ENCODE measurements around the gene ZDHHC13.

Gene ZDHHC13

GRCh38 chr11:19156892-19157291, 39.9 kb downstream of the ZDHHC13 start:
- no peak overlapping the region for H2BK5ac ChIP-seq (ENCODE audit: low read depth, low read length, poor library complexity)
- H3K14ac ChIP-seq (ENCODE audit: low read length) = no peak overlapping the region
- no peak overlapping the region for H3K4me3 ChIP-seq (ENCODE audit: low read depth, low read length)
- no peak for DNase-seq
- peaks cover 0 to 6% of the 10 kb centered on the region in 2 experiments for H3K36me3 ChIP-seq (ENCODE audit: control insufficient read depth in 1 of 2, insufficient read depth in 2 of 2, low read length in 2 of 2)
- no peak overlapping the region for H2AK5ac ChIP-seq (ENCODE audit: low read length)
- H3K79me2 ChIP-seq (ENCODE audit: control insufficient read depth, insufficient read depth, low read length, poor library complexity) = no peaks in the 10 kb centered on the region
- no peak overlapping the region for H2BK120ac ChIP-seq (ENCODE audit: insufficient read depth, low read length, poor library complexity)
- no peak overlapping the region for H4K12ac ChIP-seq (ENCODE audit: low read depth, low read length)
- H3K9me3 ChIP-seq (ENCODE audit: insufficient read depth, low read depth, low read length) = no peaks in the 10 kb centered on the region
- H4K8ac ChIP-seq (ENCODE audit: low read depth, low read length) = no peak overlapping the region
- H3K27me3 ChIP-seq (ENCODE audit: insufficient read depth, low read length) = no peaks in the 10 kb centered on the region
- no peaks in the 10 kb centered on the region for H3K79me1 ChIP-seq (ENCODE audit: low read length)
- no peak overlapping the region for H3K23ac ChIP-seq (ENCODE audit: low read length)
- H4K91ac ChIP-seq (ENCODE audit: low read depth, low read length) = no peak overlapping the region
- H3K4ac ChIP-seq (ENCODE audit: low read depth, low read length) = no peak overlapping the region
- H3K4me1 ChIP-seq (ENCODE audit: control insufficient read depth in 1 of 2, insufficient read depth in 2 of 2, low read length in 2 of 2) = no peaks in the 10 kb centered on the region
- no CpG with 5 or more reads among the region's 3 CpGs for WGBS (ENCODE audit: extremely low coverage, insufficient coverage, insufficient read length)
- no peak overlapping the region for H3K18ac ChIP-seq (ENCODE audit: low read length)
- no peak overlapping the region for H2BK12ac ChIP-seq (ENCODE audit: low read length)
- no peak overlapping the region for H2AFZ ChIP-seq (ENCODE audit: insufficient read depth, low read length, poor library complexity)
- H3K4me2 ChIP-seq (ENCODE audit: low read length) = no peak overlapping the region
- H3K27ac ChIP-seq (ENCODE audit: low read depth, low read length) = no peak overlapping the region
- H3K9ac ChIP-seq (ENCODE audit: low read length) = no peak overlapping the region

GRCh38 chr11:19160847-19161246, 43.9 kb downstream of the ZDHHC13 start:
- no peak overlapping the region for H3K18ac ChIP-seq (ENCODE audit: low read length)
- H3K23ac ChIP-seq (ENCODE audit: low read length) = no peak overlapping the region
- no peaks in the 10 kb centered on the region for H3K79me1 ChIP-seq (ENCODE audit: low read length)
- H3K9ac ChIP-seq (ENCODE audit: low read length) = no peak overlapping the region
- no peak overlapping the region for H2AK5ac ChIP-seq (ENCODE audit: low read length)
- no peak overlapping the region for H3K4ac ChIP-seq (ENCODE audit: low read depth, low read length)
- H2BK120ac ChIP-seq (ENCODE audit: insufficient read depth, low read length, poor library complexity) = no peak overlapping the region
- no peak overlapping the region for H4K12ac ChIP-seq (ENCODE audit: low read depth, low read length)
- no peak overlapping the region for H4K8ac ChIP-seq (ENCODE audit: low read depth, low read length)
- no peak overlapping the region for H3K4me2 ChIP-seq (ENCODE audit: low read length)
- no peak overlapping the region for H3K27ac ChIP-seq (ENCODE audit: low read depth, low read length)
- H3K79me2 ChIP-seq (ENCODE audit: control insufficient read depth, insufficient read depth, low read length, poor library complexity) = no peaks in the 10 kb centered on the region
- no peak overlapping the region for H2BK12ac ChIP-seq (ENCODE audit: low read length)
- WGBS (ENCODE audit: extremely low coverage, insufficient coverage, insufficient read length) = no CpG with 5 or more reads among the region's 6 CpGs
- H3K27me3 ChIP-seq (ENCODE audit: insufficient read depth, low read length) = no peaks in the 10 kb centered on the region
- H2AFZ ChIP-seq (ENCODE audit: insufficient read depth, low read length, poor library complexity) = no peak overlapping the region
- no peaks in the 10 kb centered on the region for H3K9me3 ChIP-seq (ENCODE audit: insufficient read depth, low read depth, low read length)
- no peak overlapping the region for H2BK5ac ChIP-seq (ENCODE audit: low read depth, low read length, poor library complexity)
- no peak for DNase-seq
- no peak overlapping the region for H3K14ac ChIP-seq (ENCODE audit: low read length)
- no peaks in the 10 kb centered on the region for H3K4me1 ChIP-seq (ENCODE audit: control insufficient read depth in 1 of 2, insufficient read depth in 2 of 2, low read length in 2 of 2)
- H3K36me3 ChIP-seq (ENCODE audit: control insufficient read depth in 1 of 2, insufficient read depth in 2 of 2, low read length in 2 of 2) = peaks cover 0 to 8% of the 10 kb centered on the region in 2 experiments
- H4K91ac ChIP-seq (ENCODE audit: low read depth, low read length) = no peak overlapping the region
- no peak overlapping the region for H3K4me3 ChIP-seq (ENCODE audit: low read depth, low read length)

- WGBS (ENCODE audit: extremely low coverage, insufficient coverage, insufficient read length) = no CpG with 5 or more reads among the region's 2 CpGs
- no peak overlapping the region for H2BK120ac ChIP-seq (ENCODE audit: insufficient read depth, low read length, poor library complexity)
Measured at GRCh38 chr11:19161651-19162050, 44.7 kb downstream of the ZDHHC13 start.

GRCh38 chr11:19162951-19163505, 46.1 kb downstream of the ZDHHC13 start:
- Histone ChIP-seq H2AFZ (ENCODE audit: insufficient read depth, low read length, poor library complexity) (no peak overlapping the region), H3K4me1 (ENCODE audit: control insufficient read depth in 1 of 2, insufficient read depth in 2 of 2, low read length in 2 of 2) (no peaks in the 10 kb centered on the region), H4K91ac (ENCODE audit: low read depth, low read length) (no peak overlapping the region), H2BK5ac (ENCODE audit: low read depth, low read length, poor library complexity) (no peak overlapping the region), H3K4me2 (ENCODE audit: low read length) (no peak overlapping the region), H3K4ac (ENCODE audit: low read depth, low read length) (no peak overlapping the region), H3K27ac (ENCODE audit: low read depth, low read length) (no peak overlapping the region), H2AK5ac (ENCODE audit: low read length) (no peak overlapping the region), H3K79me1 (ENCODE audit: low read length) (no peaks in the 10 kb centered on the region), H3K9ac (ENCODE audit: low read length) (no peak overlapping the region), H3K9me3 (ENCODE audit: insufficient read depth, low read depth, low read length) (no peaks in the 10 kb centered on the region), H2BK120ac (ENCODE audit: insufficient read depth, low read length, poor library complexity) (no peak overlapping the region), H4K8ac (ENCODE audit: low read depth, low read length) (no peak overlapping the region), H4K12ac (ENCODE audit: low read depth, low read length) (no peak overlapping the region), H3K79me2 (ENCODE audit: control insufficient read depth, insufficient read depth, low read length, poor library complexity) (no peaks in the 10 kb centered on the region), H3K4me3 (ENCODE audit: low read depth, low read length) (no peak overlapping the region), H3K23ac (ENCODE audit: low read length) (no peak overlapping the region), H3K18ac (ENCODE audit: low read length) (no peak overlapping the region), H2BK12ac (ENCODE audit: low read length) (no peak overlapping the region), H3K36me3 (ENCODE audit: control insufficient read depth in 1 of 2, insufficient read depth in 2 of 2, low read length in 2 of 2) (peaks cover 3 to 5% of the 10 kb centered on the region in 2 experiments), H3K27me3 (ENCODE audit: insufficient read depth, low read length) (no peaks in the 10 kb centered on the region), H3K14ac (ENCODE audit: low read length) (no peak overlapping the region)
- WGBS (ENCODE audit: extremely low coverage, insufficient coverage, insufficient read length) = no CpG with 5 or more reads among the region's 1 CpG
- no peak for DNase-seq

More at GRCh38 chr11:19161651-19162050, 44.7 kb downstream of the ZDHHC13 start:
- Histone ChIP-seq H3K14ac (ENCODE audit: low read length) (no peak overlapping the region), H4K12ac (ENCODE audit: low read depth, low read length) (no peak overlapping the region), H3K4me2 (ENCODE audit: low read length) (no peak overlapping the region), H2AFZ (ENCODE audit: insufficient read depth, low read length, poor library complexity) (no peak overlapping the region), H3K36me3 (ENCODE audit: control insufficient read depth in 1 of 2, insufficient read depth in 2 of 2, low read length in 2 of 2) (peaks cover 0 to 8% of the 10 kb centered on the region in 2 experiments), H3K27ac (ENCODE audit: low read depth, low read length) (no peak overlapping the region), H4K91ac (ENCODE audit: low read depth, low read length) (no peak overlapping the region), H3K9ac (ENCODE audit: low read length) (no peak overlapping the region), H3K4me1 (ENCODE audit: control insufficient read depth in 1 of 2, insufficient read depth in 2 of 2, low read length in 2 of 2) (no peaks in the 10 kb centered on the region), H3K79me1 (ENCODE audit: low read length) (no peaks in the 10 kb centered on the region), H3K9me3 (ENCODE audit: insufficient read depth, low read depth, low read length) (no peaks in the 10 kb centered on the region), H3K23ac (ENCODE audit: low read length) (no peak overlapping the region), H2BK12ac (ENCODE audit: low read length) (no peak overlapping the region), H2AK5ac (ENCODE audit: low read length) (no peak overlapping the region), H3K18ac (ENCODE audit: low read length) (no peak overlapping the region), H3K27me3 (ENCODE audit: insufficient read depth, low read length) (no peaks in the 10 kb centered on the region), H4K8ac (ENCODE audit: low read depth, low read length) (no peak overlapping the region), H2BK5ac (ENCODE audit: low read depth, low read length, poor library complexity) (no peak overlapping the region), H3K79me2 (ENCODE audit: control insufficient read depth, insufficient read depth, low read length, poor library complexity) (no peaks in the 10 kb centered on the region), H3K4me3 (ENCODE audit: low read depth, low read length) (no peak overlapping the region), H3K4ac (ENCODE audit: low read depth, low read length) (no peak overlapping the region)
- DNase-seq = no peak
